Lower lobe of right lung (tissue), 2 donors: ENCODE results near the gene AP2A2. TPM values are rescaled to one million over a fixed set of nuclear protein-coding genes. Genes with fewer than 3 reads are reported as not detected.

Experiments used
- ATAC-seq, 2 donors: fragments of 200-7000 bp; cut with Tn5 transposase; one replicate each; pipeline ENCODE4 v1.9.1; 2020 to 2022; ENCODE audit warnings: mild to moderate bottlenecking in 2 of 2, moderate library complexity in 2 of 2
- DNase-seq: peaks from one replicate; pipeline ENCODE4 v3.0.0-alpha.2; 2020
- H3K27ac ChIP-seq: fragments of 200-600 bp; one replicate; pipeline ENCODE4 v1.8.0; 2022
- H3K27me3 ChIP-seq: fragments of 200-600 bp; one replicate; pipeline ENCODE4 v1.8.0; 2022; ENCODE audit warnings: low read depth
- H3K36me3 ChIP-seq: fragments of 200-600 bp; one replicate; pipeline ENCODE4 v1.8.0; 2022; ENCODE audit warnings: mild to moderate bottlenecking
- H3K4me1 ChIP-seq: fragments of 200-600 bp; one replicate; pipeline ENCODE4 v1.8.0; 2022
- H3K4me3 ChIP-seq: fragments of 200-600 bp; one replicate; pipeline ENCODE4 v1.8.0; 2022; ENCODE audit warnings: mild to moderate bottlenecking
- H3K9me3 ChIP-seq: fragments of 200-600 bp; one replicate; pipeline ENCODE4 v1.8.0; 2022
- CTCF ChIP-seq: fragments of 200-600 bp; IDR thresholded peaks from one replicate; pipeline ENCODE4 v1.8.0; 2022; ENCODE audit warnings: antibody characterized with exemption, mild to moderate bottlenecking
- intact Hi-C: fragments of 100-400 bp; cut with DNase I; formaldehyde crosslinking; loops from one replicate; pipeline ENCODE4 v1.11.0; 2022
- total RNA-seq: library from RNA; stranded (reverse); fragmentation: NEBNext Ultra II Directional; extraction: Animal tissue kit (Norgen Biotek cat#: 25700); gene quantifications from one replicate; pipeline ENCODE4 v1.2.1, GENCODE V29; 2021
- donor health status: DM: no; HTN: yes; CAD: no; lungs with severe emphysema.

The AP2A2 gene
- total RNA-seq, 1 donor from 2014 or later, result 130 TPM

- H3K4me3 ChIP-seq, result no peak overlapping the region
- no peaks in the 10 kb centered on the region for H3K27me3 ChIP-seq
- ATAC-seq (no peak), DNase-seq (no peak)
- TF ChIP-seq CTCF, result no peak
- no peaks in the 10 kb centered on the region for H3K9me3 ChIP-seq
- H3K27ac ChIP-seq, result no peak overlapping the region
- intact Hi-C loops, result no loop called here
- peaks cover 68% of the 10 kb centered on the region for H3K36me3 ChIP-seq
- peaks cover 12% of the 10 kb centered on the region for H3K4me1 ChIP-seq
These were observed 52.4 kb downstream of the AP2A2 start for GRCh38 chr11:977830-978720.

- Histone ChIP-seq H3K27ac (no peak overlapping the region), H3K36me3 (peaks cover 64% of the 10 kb centered on the region)
- peak in 1 of 2 donors; percentile 19 for ATAC-seq
These were observed 53.1 kb downstream of the AP2A2 start for GRCh38 chr11:978781-979180.

DNA sequence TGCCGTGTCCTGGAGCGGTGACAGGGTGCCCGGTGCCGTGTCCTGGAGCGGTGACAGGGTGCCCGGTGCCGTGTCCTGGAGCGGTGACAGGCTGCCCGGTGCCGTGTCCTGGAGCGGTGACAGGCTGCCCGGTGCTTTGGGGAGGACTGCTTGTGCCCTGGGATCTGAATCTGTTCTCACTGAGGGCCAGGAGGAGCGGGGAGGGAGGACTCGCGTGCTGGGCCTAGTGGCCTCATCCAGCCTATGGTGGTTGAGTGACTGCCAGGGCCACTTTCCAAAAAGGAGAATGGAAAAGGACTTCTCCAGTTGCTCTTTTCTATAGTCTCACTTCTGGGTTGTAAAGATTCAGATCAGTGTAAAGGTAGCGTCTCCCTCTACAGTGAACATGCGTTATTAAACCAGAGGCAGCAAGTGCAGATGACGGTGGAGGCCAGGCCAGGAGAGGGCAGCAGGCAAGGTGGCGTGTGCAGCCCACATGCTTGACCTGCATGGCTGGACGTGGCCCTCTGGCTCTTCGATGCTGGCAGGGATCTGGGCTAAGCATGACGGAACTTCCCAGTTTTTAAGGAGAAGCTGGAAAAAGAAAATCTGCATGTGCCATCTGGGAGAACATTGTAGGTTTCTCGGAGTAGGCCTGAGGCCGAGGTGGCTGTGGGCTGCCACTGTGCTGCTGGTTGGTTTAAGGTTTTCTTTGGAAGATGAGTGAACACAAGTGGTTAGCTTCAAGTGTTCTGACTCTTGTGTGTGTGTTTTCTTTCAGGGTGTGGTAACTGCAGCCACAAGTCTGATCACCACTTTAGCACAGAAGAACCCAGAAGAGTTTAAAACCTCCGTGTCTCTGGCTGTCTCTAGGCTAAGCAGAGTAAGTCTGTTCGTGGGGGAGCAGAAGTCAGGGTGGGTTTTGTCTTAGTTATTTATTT lies 55.0 kb downstream of the AP2A2 start:
- no peak for DNase-seq
- TF ChIP-seq CTCF, result peak; percentile 18
- H3K27ac ChIP-seq, result peak overlapping the region; percentile 46
- H3K4me3 ChIP-seq, result no peak overlapping the region
- intact Hi-C loops, result no loop called here
- peaks cover 26% of the 10 kb centered on the region for H3K4me1 ChIP-seq
- no peaks in the 10 kb centered on the region for H3K9me3 ChIP-seq
- peaks cover 77% of the 10 kb centered on the region for H3K36me3 ChIP-seq
- ATAC-seq, result peak; percentile 66 to 75
- no peaks in the 10 kb centered on the region for H3K27me3 ChIP-seq

More at GRCh38 chr11:978781-979180, 53.1 kb downstream of the AP2A2 start:
- no peak for DNase-seq
- no peaks in the 10 kb centered on the region for H3K9me3 ChIP-seq
- no peak for TF ChIP-seq CTCF
- intact Hi-C loops, result no loop called here
- H3K4me3 ChIP-seq, result no peak overlapping the region
- H3K4me1 ChIP-seq, result peaks cover 12% of the 10 kb centered on the region
- no peaks in the 10 kb centered on the region for H3K27me3 ChIP-seq

DNA sequence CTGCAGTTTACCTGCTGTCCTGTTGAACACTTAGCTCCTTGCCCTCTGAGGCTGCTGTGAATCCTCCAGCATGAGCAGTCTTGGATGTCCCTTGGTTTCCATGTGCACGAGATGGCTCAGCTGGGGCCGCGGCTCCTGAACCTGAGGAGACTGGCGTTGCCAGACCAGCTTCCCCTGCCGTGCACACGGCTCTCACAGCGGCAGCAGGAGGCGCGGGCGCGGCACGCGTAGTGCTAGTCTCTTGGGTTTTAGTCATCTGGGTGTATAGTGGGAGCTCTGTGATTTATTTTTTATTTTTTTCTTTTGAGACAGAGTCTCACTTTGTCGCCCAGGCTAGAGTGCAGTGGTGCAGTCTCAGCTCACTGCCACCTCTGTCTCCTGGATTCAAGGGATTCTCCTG lies 56.1 kb downstream of the AP2A2 start:
- H3K4me1 ChIP-seq, result peaks cover 36% of the 10 kb centered on the region

More for the DNA sequence above, 56.1 kb downstream of the AP2A2 start:
- H3K4me3 ChIP-seq, result no peak overlapping the region
- no peak for TF ChIP-seq CTCF
- no peaks in the 10 kb centered on the region for H3K9me3 ChIP-seq
- no peak overlapping the region for H3K27ac ChIP-seq
- H3K27me3 ChIP-seq, result no peaks in the 10 kb centered on the region
- peaks cover 81% of the 10 kb centered on the region for H3K36me3 ChIP-seq
- no peak for DNase-seq
- no peak for ATAC-seq
- intact Hi-C loops, result no loop called here
